Superior temporal gyrus (tissue), 1 donor: Measurements from ENCODE around the gene CNGB1.
"Not testable (repeated sequence)": the region's sequence is repeated elsewhere in the genome, so short reads cannot be mapped to it uniquely, and the experiment has no call there.

Experiments
- DNase-seq: peaks from one replicate; pipeline ENCODE4 v3.0.0-alpha.2; 2016; ENCODE audit errors: extremely low spot score

CNGB1 gene

DNA sequence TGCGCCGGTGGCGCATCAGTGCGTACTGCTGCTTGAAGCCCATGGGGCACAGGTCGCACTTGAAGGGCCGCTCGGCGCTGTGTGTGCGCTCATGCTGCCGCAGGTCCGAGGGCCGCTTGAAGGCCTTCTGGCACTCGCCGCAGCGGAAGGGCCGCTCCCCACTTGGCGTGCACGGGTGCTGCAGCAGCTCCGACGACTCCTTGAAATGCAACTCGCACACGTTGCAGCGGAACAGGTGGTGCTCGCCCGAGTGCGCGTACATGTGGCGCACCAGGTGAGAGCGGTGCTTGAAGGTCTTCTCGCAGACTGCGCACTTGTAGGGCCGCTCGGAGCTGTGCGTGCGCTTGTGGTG lies 26.2 kb upstream of the CNGB1 start:
- DNase-seq: no peak

DNA sequence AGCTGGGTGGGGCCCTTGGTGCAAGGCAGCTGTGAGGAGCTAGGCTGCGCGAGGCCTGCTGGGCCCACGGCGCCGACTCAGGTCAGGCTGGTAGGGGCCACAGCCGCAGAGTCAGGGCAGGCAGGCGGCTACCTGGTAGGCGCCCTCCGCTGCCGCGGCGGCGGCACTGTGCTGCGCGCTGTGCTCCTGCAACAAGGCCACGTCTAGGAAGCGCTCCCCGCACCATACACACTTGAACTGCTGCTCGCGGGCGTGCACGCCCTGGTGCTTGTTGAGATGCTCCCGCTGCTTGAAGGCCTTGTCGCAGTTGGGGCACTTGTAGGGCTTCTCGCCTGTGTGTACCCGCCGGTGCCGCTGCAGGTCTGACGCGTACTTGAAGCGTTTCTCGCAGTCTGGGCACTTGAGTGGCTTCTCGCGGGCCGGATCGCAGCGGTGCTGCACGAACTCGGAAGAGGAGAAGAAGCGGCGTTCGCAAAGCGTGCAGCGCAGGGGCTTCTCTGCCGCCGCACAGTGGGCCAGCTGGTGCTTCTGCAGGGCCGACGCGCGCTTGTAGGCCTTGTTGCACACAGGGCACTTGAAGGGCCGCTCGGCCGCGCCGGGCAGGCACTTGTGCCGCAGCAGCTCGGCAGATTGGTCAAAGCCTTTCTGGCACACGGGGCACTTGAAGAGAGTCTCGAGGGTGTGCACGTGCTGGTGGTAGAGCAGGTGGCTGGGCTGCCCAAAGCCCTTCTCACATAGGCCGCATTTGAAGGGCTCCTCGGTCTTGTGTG lies 25.7 kb upstream of the CNGB1 start:
- no peak for DNase-seq

DNA sequence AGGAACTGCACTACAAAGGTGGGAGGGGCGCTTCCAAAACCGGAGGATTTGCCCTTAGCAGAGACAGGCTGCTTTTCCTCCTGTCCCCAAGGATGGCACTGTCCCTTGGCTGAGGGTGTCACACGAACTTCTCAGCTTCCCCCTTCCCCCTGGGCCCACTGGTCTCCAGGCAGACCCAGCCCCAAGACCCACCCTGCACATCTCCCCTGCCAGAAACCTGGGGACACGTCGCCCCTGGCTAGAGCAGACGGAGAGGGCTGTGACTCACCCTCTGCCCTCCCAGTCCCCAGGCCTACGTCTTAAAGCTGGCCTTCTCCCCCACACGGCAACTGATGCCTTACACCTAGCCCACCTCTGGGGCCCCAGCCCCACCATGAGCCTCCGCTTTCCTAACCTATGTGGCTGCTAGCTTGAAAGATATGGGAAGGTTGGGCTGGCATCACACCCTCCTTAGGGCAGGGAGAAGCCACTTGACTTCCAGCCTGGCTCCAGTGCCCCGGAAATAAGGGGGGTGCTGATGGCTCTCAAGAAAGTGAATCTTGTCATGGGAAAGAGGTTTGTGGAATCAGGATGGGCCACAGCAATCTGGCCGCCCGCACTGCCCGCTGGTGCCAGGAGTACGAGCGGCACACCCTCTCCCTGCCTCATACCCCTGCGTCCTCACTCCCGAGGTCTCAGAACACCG lies 24.9 kb upstream of the CNGB1 start:
- DNase-seq: no peak

DNA sequence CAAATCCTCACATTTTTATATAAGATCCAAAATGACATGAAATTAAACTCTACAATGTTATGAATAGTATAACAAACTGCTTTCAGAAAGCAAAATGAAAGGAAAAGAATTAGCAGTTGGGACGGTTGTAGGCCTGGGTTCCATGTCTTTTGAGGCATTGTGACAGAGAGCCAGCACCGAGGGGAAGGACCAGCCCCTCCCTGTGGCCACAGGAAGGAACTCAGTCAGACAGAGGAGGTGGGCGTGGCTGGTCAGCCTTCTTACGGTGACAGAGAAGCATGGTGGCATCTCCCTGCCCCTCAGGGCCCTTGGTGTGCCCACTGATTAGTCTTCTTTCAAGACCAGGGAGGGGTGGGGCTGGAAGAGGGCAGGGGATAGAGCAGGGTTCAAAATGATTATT lies 23.9 kb upstream of the CNGB1 start:
- no peak for DNase-seq

DNA sequence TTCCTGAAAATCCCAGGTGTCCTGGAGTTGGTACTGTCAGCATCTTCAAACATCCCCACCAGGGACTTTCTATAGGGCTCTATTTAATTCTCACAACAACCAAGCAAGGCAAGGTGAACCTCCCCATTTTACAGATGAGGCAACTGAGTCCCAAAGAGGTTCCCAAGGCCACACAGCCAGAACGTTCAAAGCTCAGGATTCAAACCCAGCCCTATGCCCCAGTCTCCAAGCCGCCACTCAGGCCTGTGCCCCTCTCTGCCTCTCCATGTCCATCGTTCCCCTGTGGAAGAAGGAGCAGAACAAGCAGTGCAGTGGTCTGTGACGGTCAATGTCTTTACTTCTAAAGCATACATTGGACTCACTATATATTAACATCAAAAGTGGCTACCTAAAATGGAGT lies 23.4 kb upstream of the CNGB1 start:
- DNase-seq: no peak

DNA sequence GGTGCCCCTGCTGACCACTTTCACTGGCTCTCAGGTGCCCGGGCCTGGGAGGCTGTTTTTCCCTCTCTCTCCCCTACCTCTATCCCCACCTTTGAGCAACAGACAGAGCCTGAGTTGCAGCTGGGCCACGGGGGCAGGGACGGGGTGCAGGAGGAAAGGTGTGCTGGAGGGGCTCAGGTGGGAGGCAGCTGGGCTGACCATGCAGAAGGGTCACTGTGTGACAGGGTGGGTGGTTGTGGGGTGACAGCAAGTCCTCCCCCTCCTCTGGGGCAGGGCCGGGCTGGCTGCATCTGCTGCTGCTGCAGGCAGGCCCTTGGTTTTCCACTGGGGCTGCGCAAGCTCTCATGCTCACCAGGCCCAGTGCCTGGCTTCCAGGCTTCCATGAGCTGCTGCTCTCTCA lies 23.0 kb upstream of the CNGB1 start:
- no peak for DNase-seq

DNA sequence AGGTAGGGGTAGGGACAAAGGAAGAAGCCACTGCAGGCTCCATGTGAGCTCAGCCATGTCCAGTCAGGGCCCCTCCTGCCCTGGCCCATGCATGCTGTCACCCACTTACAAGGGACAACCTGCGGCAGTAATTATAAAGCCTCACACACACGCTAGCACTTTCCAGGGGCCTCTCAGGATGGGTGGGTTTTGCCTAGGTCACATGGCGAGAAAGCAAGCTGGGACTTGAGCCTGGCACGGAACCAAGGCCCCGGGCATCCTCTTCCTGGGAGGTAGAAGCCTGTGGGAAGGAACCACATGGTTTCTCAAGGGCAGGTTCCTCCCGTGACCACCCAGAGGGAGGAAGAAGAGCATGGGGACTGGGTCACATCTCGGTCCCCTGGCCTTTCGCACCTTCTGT lies 22.5 kb upstream of the CNGB1 start:
- DNase-seq: no peak

DNA sequence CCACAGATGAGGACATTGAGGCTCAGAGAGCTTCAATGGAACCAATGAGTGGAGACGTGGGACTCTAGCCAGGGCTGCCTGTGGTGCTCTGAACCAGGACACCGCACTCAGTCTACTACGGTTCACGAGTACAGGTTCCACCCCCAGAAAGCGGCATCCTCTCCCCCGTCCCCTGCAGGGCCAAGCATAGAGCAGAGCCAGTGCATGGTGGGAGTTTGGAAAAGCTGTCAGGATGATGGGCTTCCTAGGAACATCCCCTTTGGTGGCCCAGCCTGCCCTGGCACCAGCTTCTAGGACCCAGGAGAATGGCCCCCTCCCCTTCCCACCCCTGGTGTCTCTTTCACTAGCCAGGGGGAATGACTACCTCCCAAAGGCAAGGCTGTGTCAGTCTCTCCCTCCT lies 21.2 kb upstream of the CNGB1 start:
- no peak for DNase-seq

DNA sequence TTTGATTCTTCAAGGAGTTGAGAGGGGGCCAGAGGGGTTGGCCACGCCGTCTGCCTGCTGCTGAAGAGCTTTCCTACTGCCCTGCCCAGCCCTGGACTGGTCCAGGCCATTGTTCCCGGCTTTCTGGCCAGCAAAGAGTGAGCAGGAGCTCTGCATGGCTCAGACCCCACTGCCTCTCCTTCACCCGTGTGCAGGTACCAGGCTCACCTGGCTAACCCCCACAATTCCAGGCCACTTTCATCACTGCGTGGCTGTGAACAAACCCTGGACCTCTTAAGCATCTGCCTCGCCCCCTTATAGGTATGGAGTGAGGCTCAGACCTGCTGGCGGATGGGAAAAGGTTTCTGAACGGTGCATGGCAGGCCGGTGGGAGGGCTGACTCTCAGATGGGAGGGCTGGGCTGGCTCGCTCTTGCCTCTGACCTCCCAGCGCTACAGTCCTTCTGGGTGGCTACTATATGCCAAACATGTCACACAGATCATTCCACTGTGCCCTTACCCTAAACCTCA lies 20.7 kb upstream of the CNGB1 start:
- DNase-seq: no peak

DNA sequence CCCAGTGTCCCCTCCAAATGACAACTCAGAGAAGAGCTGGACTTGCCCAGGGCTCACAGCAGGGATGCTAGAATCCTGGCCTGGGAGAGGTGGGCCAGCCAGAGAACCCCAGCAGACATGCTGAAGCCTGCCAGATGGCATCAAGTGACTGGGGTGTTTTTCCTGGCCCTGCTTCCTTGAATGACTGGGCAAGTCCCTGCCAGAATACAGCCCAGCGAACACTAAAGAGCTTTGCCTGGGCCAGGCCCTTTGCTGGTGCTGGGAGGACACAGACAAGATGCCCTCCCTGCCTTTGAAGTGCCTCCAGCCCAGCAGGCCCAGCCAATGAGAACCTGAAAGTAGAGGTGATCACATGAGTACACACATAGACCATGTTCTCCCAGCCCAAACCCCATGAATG lies 18.0 kb upstream of the CNGB1 start:
- DNase-seq: no peak

DNA sequence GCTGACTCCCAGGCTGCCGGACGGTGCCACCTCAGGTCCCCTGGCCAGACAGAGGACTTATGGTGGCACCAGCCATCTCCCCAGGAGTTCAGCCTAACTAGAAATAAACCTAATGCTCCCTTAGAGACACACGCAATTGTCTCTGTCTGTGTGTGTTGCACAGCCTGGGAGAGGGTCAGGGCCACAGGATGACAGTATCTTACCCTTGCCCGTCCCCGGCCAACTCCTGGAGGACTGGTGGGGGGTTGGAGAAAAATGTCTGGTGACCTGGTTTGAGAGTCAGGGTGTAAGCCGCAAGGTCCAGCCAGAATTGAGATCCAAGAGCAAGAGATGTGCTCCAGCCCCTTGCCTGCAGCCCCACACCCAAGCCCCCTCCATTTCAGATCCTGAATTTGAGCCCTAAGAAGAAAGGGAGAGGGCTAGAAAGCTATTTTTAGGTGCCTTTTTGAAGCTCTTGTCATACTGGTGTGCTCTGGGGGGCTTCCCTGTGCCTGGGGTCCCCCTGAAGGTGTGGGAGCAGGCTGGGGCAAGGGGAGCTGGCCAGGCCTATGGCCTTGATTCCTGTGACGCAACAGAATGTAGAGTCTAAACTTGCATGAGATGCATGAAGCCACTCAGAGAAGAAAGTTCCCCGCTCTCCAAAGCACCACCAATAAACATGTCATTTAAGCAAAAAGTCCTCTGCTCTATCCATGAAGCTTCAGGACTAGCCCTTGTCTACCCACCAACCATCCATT lies 16.7 kb upstream of the CNGB1 start:
- DNase-seq: no peak

DNA sequence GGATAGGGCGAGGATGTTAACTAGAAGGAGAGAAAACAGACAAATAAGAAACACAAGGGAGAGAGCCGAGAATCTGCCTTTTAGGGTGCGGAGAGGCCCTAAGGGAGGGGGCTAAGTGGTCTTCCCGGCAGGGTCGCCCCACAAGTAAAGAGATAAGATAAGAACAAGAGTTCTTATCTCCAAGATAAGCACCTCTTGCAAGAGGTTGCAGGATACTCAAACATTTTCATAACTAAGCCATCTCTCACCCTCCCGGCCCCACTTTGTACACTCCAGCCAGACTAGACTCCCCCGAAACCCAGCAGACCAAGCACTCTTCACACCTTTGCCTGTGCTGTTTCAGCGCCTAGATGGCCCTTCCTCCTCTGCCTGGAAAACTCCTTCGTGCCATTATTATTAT lies 15.3 kb upstream of the CNGB1 start:
- no peak for DNase-seq

DNA sequence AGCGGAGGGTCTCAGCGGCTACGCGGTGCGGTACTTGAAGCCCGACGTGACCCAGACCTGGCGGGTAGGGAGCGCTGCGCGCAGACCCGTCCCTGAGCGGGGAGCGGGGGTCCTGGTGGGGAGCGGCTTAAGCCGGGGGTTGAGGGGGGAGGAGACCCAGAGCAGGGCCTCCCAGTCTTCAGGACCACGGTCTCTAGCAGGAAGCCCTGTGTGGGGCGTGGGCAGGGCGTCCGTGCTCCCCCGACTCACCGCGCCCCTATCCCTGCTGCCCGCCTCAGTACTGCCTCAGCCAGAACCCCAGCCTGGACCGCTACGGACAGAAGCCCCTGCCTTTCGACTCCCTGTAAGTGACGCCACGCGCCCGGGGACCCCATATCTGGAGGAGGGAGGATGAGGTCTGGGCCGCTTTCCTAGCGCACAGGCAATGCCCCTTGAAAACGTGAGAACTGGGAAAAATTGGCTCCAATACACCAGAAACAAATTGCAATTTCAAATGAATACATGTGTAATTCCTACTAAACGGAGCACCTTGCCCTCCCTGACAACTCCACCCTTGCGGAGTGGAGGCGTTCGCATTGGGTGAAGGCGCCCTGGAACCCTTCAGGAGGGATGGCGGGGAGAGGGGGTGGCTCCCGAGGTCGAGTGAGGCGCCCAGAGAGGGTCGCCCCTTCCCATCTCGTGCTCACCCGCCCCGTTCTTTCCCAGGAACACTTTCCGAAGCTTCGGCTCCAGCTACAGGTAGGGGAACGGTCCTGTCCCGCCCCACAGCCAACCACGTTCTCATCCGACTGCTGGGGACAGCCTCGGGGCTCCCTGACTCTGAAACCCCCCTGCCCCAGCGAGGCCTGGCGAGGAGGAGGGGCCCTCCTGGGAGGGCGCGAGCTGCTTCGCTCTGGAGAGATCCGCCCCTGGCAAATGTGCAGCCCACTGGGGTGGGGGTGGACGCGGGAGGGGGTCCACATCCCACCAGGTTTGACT lies 14.6 kb upstream of the CNGB1 start:
- DNase-seq: no peak

DNA sequence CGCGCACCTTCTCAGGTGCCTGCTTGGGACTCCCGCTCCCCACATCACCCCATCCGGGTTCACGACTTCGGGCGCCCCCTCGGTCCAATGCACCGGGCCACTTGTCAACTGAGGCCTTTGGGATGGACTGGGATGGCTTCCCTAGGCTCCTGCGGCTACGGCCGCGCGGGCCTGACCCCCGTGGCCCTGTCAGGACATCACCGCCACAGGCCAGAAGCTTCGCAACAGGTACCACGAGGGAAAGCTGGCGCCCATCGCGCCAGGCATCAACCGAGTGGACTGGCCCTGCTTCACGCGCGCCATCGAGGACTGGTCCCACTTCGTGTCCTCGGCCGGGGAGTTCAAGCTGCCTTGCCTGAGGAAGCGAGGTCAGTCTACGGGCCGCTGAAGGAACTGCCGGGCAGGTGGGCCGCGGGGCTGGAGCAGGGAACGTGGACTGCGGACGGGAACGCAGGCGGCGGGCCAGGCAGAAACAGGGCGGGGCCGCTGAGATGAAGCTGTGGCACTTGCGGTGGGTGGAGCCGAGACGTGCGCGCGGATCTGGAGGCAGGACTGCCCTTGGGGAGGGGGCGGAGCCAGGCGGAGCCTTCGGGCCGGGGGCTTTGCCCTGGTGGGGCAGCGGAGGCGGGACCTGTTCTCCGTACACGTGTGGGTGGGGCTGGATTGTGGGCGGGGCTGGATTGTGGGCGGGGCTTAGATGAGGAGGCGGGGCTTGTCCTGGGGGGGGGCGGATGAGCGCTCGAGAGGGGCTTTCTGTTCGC lies 13.7 kb upstream of the CNGB1 start:
- DNase-seq: no peak

DNA sequence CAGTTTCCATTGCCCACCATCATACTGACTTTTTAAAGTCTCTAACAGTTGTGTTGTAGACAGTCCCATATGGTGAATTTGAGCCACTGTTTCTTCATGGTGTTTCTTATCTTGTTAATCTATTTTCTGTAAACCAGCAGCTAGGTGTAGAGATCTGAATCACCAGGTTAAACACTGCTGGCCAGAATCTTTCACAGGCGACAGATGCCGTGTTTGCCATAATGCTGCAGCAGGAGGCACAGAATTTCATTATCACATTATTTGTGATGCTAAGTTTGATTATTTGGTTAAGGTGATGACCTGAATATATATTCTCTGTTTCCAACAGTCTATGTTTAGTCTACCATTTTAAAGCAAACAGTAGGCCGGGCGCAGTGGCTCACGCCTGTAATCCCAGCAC lies 11.5 kb upstream of the CNGB1 start:
- DNase-seq: no peak

DNA sequence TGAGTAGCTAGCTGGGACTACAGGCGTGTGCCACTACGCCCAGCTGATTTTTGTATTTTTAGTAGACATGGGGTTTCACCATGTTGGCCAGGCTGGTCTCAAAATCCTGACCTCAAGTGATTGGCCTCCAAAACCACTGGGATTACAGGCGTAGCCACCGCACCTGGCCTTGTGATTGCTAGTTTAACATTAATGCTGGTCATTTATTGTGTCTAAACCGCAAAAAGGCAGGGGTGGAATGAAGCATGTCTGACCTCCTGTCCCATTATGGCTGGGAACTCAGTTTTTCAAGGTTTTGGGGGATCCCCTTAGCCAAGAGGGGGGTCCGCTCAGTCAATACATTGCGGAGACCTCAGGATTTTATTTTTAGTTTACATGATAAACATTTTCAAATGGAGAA lies 10.7 kb upstream of the CNGB1 start:
- no peak for DNase-seq

DNA sequence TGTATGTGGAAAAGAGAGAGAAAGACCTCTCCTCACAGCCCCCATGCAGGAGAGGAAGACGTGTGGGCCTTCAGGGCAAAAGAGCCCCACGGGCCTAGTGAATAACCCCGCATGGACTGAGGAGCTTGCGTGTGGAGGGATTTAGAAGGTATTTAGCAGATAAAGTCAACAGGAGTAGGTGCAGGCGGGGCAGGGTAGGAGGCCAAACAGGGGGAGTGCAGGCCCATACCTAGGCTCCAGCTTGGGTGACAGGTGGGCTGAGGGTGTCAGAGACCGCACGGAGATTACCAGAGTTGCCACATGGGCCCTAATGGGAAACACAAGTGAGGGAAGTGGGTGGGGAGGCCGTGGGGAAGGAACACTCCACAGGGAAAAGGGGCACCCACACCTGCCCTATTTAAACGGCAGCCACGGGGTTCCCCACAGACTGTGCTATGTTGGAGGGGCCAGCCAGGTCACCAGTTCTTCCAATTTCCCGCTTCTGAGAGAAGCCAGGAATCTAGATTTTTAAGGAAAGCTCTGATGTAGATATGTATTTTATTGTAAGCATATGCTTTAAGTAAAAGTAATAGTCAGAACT lies 8.2 kb upstream of the CNGB1 start:
- DNase-seq: no peak

DNA sequence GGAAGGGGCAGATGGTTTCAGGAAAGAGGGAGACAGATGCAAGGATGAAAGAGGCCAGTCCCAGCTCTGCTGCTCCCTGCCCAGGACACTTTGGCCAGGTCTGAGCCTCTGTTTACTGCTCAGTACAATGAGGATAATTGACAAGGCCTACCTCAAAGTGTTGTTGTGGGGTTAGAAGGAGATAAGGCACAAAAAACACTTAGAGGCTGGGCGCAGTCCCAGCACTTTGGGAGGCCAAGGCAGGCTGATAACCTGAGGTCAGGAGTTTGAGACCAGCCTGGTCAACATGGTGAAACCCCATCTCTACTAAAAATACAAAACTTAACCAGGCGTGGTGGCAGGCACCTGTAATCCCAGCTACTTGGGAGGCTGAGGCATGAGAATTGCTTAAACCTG lies 7.1 kb upstream of the CNGB1 start:
- DNase-seq: not testable (repeated sequence)

DNA sequence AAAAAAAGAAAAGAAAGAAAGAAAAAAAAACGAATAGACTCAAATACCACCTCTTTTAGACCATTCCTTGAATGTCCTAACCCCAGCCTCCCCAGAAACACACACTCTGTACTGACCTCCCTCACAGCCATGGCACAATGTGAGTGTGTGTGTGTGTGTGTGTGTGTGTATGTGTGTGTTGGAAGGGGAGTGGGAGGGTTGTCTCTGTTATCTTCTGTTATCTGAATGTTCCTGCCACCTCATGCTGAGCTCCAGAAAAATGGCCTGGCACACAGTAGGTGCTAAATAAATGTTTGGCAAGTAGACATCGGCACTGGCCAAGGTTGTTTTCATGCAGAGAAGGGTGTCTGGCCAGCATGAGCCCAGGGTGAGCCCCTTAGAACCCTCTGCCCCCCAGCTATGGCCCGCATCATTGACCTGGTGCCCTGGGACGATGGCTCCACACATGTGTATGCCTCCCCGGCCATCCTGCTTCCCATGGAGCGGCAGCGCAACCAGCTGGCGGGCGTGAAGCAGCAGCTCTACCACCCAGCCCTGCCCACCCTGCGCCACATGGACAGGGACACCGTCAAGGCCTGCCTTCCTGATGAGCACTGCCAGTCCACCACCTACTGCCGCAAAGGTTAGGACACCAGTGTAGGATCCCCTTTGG lies 6.6 kb upstream of the CNGB1 start:
- no peak for DNase-seq

DNA sequence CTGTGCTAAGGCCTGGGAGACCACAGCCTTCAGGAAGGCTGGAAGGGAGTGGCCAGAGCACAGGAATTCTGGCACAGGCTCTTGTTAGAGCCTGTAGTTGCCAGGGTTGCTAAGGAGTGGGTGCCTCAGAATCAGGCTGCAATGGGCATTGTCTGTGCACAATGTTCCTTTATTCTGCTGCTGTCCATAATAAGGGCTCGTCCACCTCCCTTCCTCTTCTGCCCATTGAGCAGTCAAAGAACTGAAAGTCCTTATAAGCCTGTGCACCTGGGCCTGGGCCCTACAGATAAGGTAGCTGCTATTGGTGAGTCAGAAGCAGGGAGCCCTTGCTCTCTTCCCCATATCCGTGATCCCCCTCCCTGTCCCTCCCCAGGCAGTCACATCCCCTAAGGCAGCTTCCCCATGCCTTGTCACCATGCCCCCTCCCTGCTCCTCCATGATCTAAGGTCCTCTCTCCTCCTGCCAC lies 5.4 kb upstream of the CNGB1 start:
- peak; percentile 86 for DNase-seq
